Neural cell (in vitro differentiated cells): ENCODE measurements around the gene HOXC11.

ENCODE experiments used
- EP300 ChIP-seq: fragments of 450-650 bp; conservative IDR thresholded peaks from 2 replicates; pipeline ENCODE4 v1.6.1; 2014; ENCODE audit warnings: antibody characterized with exemption, mild to moderate bottlenecking, moderate library complexity; ENCODE audit not compliant: poor library complexity, severe bottlenecking
- EZH2 ChIP-seq: fragments of 200-600, 300-800 bp; shearing (Covaris generic), sonication (generic); IDR thresholded peaks from 2 replicates; pipeline ENCODE4 v1.6.1; 2014; ENCODE audit warnings: antibody characterized with exemption, low read length, borderline replicate concordance, mild to moderate bottlenecking; ENCODE audit not compliant: insufficient read depth, poor library complexity, severe bottlenecking
- MXI1 ChIP-seq: fragments of 450-650 bp; conservative IDR thresholded peaks from 2 replicates; pipeline ENCODE4 v1.6.1; 2014; ENCODE audit warnings: antibody characterized with exemption, mild to moderate bottlenecking; ENCODE audit not compliant: poor library complexity, severe bottlenecking
- POLR2AphosphoS5 ChIP-seq: IDR thresholded peaks from 2 replicates; pipeline ENCODE4 v1.6.1; 2012
- SMC3 ChIP-seq: fragments of 450-650 bp; conservative IDR thresholded peaks from 2 replicates; pipeline ENCODE4 v1.6.1; 2014; ENCODE audit warnings: antibody characterized with exemption, mild to moderate bottlenecking, moderate library complexity; ENCODE audit not compliant: poor library complexity
- TAF1 ChIP-seq: IDR thresholded peaks from 2 replicates; pipeline ENCODE4 v1.6.1; 2012; ENCODE audit warnings: low read depth
- TF ChIP-seq, protein P1 (sequence below): fragments of 450-650 bp; IDR thresholded peaks from 2 replicates; pipeline ENCODE4 v1.5.1; 2014; ENCODE audit warnings: antibody characterized with exemption, mild to moderate bottlenecking, moderate library complexity; ENCODE audit not compliant: poor library complexity, severe bottlenecking
- TF ChIP-seq, protein P2 (sequence below): IDR thresholded peaks from 2 replicates; pipeline ENCODE4 v1.6.1; 2012; ENCODE audit warnings: borderline replicate concordance

DNA sequence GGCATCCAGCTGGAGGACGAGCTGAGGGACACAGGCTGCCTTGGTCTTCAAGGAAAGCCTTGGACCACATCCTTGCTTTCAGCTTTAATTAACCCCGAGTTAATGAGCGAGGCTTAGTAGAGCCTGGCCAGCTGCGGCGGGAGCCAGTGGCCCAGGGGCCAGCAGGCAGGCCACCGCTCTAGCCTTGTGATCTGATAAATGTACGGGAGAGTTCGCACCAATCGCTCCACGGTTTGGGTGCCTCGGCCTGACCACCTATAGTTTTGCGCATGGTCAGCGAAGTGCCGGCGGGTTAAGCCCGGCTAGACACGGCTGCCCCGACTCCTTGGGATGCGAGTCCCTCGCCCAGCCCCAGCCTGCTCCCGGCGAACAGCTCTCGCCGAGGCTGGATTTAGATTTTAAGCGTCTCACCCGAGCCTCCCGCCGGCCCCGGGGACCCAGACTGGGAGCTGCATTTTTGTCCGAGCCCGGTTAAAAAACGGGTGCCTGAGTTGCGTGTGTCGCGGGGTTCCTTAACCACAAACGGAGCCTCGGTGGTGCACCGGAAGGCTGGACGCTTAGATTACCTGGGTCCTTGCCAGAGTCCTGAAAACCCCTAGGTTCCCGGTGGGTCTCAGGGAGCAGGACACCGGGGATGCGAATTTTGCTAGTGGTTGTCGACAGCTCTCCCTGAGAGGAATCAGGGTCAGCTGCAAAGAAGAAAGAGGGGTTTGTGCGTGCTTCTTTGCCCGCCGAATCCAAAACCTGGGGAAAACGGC is 21.2 kb upstream of the HOXC11 start:
- TF ChIP-seq EZH2 (no peak), POLR2AphosphoS5 (no peak), TAF1 (no peak), EP300 (no peak), MXI1 (no peak), SMC3 (no peak)
- TF ChIP-seq, protein P1, sequence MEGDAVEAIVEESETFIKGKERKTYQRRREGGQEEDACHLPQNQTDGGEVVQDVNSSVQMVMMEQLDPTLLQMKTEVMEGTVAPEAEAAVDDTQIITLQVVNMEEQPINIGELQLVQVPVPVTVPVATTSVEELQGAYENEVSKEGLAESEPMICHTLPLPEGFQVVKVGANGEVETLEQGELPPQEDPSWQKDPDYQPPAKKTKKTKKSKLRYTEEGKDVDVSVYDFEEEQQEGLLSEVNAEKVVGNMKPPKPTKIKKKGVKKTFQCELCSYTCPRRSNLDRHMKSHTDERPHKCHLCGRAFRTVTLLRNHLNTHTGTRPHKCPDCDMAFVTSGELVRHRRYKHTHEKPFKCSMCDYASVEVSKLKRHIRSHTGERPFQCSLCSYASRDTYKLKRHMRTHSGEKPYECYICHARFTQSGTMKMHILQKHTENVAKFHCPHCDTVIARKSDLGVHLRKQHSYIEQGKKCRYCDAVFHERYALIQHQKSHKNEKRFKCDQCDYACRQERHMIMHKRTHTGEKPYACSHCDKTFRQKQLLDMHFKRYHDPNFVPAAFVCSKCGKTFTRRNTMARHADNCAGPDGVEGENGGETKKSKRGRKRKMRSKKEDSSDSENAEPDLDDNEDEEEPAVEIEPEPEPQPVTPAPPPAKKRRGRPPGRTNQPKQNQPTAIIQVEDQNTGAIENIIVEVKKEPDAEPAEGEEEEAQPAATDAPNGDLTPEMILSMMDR = no peak
- TF ChIP-seq, protein P2, sequence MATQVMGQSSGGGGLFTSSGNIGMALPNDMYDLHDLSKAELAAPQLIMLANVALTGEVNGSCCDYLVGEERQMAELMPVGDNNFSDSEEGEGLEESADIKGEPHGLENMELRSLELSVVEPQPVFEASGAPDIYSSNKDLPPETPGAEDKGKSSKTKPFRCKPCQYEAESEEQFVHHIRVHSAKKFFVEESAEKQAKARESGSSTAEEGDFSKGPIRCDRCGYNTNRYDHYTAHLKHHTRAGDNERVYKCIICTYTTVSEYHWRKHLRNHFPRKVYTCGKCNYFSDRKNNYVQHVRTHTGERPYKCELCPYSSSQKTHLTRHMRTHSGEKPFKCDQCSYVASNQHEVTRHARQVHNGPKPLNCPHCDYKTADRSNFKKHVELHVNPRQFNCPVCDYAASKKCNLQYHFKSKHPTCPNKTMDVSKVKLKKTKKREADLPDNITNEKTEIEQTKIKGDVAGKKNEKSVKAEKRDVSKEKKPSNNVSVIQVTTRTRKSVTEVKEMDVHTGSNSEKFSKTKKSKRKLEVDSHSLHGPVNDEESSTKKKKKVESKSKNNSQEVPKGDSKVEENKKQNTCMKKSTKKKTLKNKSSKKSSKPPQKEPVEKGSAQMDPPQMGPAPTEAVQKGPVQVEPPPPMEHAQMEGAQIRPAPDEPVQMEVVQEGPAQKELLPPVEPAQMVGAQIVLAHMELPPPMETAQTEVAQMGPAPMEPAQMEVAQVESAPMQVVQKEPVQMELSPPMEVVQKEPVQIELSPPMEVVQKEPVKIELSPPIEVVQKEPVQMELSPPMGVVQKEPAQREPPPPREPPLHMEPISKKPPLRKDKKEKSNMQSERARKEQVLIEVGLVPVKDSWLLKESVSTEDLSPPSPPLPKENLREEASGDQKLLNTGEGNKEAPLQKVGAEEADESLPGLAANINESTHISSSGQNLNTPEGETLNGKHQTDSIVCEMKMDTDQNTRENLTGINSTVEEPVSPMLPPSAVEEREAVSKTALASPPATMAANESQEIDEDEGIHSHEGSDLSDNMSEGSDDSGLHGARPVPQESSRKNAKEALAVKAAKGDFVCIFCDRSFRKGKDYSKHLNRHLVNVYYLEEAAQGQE = no peak
